Measurements from ENCODE around the gene TBRG4.
"Not testable (repeated sequence)": the region's sequence is repeated elsewhere in the genome, so short reads cannot be mapped to it uniquely, and the experiment has no call there.

Gene TBRG4

GRCh38 chr7:45116048-45116447 is 4.6 kb upstream of the TBRG4 start:
- DNase-seq (ENCODE audit: low spot score): no peak

GRCh38 chr7:45114926-45115325 is 3.4 kb upstream of the TBRG4 start:
- no peak for DNase-seq (ENCODE audit: low spot score)

- not testable (repeated sequence) for DNase-seq (ENCODE audit: low spot score)
Measured at GRCh38 chr7:45114257-45114656, 2.8 kb upstream of the TBRG4 start.

GRCh38 chr7:45112648-45113047 is 1.2 kb upstream of the TBRG4 start:
- no peak for DNase-seq (ENCODE audit: low spot score)

- no peak for DNase-seq (ENCODE audit: low spot score)
Measured at GRCh38 chr7:45108863-45109262, 2.6 kb downstream of the TBRG4 start.

GRCh38 chr7:45107356-45107755 is 4.1 kb downstream of the TBRG4 start:
- DNase-seq (ENCODE audit: low spot score): no peak

DNA sequence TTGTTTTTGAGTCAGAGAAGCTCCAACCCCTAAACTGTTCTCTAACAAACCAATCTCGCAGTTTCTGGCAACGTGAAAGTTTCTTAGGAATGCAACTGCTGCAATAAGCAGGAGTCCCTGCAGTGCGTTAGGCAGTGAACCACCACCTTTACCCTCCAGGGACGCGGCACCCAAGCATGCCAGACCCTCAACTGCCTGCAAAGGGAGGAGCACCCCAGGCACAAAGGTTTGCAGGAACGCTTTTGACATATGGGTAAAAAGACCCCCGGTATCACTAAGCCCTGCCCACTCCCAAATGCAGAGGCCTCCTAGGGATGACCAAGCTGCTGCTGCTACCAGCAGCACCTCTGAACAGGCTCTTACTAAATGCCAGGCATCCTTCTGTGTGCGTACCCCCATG is 4.7 kb downstream of the TBRG4 start:
- no peak for DNase-seq (ENCODE audit: low spot score)

DNA sequence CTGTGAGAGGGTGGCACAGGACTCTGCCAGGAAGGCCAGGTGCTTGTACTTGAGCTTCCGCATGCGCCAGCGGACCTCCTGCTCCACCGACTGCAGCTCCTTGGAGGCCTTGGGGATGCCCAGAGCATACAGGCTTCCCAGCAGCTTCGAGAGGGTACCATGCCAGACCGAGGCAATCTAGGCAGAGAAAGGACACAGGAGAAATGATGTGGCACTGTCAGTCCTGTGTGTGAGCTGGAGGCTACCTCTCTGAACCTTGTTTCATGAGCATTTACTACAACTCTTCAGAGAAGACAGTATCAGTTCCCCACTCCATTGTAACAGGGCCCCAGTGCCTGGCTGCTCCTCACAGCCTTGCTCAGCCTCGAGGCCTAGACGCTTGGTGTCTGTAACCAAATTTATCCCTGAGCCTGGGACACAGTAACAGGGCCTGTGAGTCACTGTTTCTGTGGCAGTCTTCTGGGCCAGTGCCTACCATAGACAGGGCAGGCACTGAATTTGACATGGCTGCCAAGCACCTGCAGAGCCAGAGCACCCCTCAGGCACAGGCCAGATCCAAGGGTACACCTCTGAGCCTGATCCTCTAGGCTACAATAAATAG is 5.8 kb downstream of the TBRG4 start:
- no peak for DNase-seq (ENCODE audit: low spot score)

DNA sequence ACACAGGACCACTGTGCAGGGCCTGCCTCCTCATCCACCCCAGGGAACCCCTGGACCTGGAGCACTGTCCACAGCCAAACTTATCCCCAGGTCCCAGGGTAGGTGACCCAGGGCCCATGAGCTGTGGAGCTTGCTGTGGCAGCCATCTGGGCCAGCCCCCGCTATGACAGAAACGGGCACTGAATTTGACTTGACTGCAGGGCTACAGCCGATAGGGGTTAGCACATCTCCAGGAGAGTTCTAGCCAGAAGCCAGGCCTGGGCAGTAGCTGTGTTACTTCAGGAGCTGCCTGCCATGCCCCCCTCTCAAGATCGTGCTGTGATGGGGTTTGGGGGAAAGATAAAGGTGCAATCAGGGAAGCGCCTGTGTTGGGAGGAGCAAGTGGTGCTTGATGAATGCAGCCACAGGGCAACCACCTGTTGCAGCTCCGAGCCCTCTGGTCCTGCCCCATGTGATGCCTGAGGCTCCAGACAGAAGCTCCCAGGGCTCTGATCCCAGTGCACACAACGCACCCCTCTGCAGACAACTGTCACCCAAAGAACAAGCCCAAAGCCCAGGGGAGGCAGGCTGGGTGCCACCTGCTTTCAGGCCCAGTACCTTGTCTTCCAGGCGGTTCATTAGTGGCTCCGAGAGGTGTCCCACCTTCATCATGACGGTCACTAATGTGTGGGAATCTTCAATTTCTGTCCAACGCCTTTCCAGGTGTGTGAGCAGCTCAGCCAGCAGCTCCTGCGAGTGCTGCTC is 6.5 kb downstream of the TBRG4 start:
- DNase-seq (ENCODE audit: low spot score): no peak

- no peak for DNase-seq (ENCODE audit: low spot score)
Measured at GRCh38 chr7:45103958-45104843, 7.3 kb downstream of the TBRG4 start.

DNA sequence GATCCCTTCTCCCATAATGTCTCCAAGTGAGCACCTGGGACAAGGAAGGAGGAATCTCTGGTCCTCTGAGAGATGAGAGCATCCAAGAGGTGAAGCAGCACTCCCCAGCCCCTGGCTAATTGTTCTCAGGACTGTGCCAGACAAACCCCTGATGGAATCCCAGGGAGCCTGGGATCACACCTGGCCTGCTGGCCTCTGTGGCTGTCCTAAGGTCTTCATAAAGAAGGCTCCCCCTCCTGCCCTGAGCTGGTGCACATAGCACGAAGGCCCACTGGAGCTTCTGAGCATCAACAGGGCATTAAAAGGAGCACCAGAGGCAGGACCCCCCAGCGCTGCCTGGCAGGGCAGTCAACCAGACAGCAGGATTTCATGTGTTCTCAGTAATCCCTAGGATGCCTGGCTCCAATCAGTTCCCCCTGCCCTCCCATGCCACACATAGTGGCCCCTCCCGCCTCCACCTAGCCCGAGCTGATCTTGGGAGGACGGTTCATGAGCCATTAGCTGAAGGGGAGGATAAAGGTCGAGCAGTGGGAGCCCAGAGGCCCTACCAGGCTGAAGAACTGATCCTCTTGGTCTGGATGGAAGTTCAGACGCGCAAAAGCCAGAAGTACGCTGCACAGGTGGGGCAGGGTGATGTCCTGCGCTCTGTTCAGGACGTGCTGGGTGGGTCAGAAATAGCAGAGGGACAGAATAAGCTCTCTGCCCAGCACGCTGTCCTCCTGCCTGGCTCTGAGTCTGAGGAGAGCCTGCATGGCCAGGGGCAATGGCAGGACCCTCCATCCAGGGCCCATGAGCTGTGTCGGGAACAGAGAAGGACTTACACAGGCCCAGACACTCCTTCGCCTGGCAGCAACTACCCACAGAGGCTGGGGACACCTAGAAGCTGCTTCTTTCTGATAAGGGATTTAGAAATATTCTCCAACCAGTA is 8.4 kb downstream of the TBRG4 start:
- no peak for DNase-seq (ENCODE audit: low spot score)

DNA sequence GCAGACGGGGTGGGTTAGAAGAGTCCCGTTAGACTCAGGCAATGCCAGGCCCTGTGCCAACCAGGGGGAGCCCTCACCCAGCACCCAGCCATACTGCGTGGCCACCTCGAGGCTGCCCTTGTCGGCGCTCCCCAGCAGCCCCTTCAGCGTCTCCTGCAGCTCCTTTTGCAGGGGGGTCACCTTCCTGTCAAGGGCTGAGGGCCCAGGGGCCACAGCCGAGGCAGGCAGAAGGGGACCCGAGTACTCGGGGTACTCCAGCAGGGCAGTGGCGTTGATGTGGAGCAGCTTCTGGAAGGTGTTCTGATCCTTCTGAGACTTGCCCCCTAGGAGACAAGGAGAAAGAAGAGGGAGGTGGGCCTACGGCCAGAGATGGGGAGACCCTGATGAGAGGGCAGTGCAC is 9.7 kb downstream of the TBRG4 start:
- DNase-seq (ENCODE audit: low spot score): no peak

DNA sequence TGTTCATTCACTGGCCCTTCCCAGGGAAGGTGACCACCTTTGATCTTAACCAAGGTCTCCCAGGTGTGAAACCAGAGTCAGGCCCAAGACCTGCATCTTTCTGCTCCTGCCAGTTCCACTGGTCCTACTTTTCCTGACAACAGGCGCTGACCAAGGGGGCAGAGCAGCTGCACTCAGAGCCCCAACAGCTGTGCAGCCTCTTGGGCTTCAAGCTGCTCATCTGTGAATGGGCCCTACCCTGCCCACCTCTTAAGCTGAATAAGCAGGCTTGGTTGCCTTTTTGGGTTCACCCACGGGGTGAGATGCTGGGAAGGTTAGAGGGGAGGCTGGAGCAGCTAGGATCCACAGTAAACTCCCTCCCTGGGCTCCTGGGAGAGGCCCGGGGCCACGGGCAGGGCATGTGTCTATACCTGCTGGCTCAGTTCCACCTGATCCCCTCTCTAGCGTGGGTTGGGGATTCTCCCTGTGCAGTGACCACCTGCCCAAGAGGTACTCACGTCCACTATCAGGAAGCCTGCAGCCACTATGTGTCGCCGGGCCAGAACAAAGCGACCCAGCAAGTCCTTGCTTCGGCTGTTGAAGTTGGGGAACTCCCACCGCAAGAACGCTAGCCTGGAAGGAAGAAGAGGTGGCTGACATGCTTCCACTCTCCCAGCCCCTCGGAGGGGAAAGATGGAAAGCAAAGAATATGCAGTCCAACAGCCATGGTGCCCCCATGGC is 10.6 kb downstream of the TBRG4 start:
- DNase-seq (ENCODE audit: low spot score): no peak

- no peak for DNase-seq (ENCODE audit: low spot score)
Measured at GRCh38 chr7:45099891-45100760, 11.4 kb downstream of the TBRG4 start.

DNA sequence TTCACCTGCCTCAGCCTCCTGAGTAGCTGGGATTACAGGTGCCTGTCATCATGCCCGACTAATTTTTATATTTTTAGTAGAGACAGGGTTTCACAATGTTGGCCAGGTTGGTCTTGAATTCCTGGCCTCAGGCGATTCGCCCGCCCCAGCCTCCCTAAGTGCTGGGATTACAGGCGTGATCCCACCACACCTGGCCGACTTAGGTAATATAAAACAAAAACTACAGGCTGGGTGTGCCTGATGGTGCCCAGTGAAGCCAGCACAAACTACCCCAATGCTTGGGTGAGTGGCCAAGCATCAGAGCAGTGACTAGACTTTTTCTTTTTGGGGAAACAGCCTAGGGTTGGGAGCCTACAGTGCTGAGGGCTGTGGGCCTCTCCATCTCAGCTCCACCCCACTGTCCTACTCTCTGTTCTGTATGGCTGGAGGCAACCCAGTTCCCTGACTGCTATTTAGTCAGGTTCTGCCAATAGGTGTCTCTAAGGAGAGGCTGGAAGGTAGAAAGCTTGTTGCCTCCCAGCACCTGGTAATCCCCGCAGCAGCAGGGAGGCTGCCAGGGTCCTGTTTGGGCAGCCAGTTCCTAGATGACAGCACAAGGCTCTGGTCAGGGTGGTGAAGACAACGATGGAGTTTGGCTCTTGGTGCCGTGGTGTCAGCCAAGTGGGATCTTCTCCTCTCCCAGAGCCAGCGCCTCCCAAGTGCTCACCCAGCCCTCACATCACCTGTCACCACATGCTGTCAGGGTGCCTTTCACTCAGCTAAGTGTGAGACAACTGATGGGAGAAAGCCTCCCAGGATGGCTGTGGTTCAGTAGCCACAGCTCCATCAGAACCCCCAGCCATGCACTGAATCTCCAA is 12.3 kb downstream of the TBRG4 start:
- DNase-seq (ENCODE audit: low spot score): peak; percentile 30

- peak; percentile 15 for DNase-seq (ENCODE audit: low spot score)
Measured at GRCh38 chr7:45092931-45093235, 18.6 kb downstream of the TBRG4 start.

DNA sequence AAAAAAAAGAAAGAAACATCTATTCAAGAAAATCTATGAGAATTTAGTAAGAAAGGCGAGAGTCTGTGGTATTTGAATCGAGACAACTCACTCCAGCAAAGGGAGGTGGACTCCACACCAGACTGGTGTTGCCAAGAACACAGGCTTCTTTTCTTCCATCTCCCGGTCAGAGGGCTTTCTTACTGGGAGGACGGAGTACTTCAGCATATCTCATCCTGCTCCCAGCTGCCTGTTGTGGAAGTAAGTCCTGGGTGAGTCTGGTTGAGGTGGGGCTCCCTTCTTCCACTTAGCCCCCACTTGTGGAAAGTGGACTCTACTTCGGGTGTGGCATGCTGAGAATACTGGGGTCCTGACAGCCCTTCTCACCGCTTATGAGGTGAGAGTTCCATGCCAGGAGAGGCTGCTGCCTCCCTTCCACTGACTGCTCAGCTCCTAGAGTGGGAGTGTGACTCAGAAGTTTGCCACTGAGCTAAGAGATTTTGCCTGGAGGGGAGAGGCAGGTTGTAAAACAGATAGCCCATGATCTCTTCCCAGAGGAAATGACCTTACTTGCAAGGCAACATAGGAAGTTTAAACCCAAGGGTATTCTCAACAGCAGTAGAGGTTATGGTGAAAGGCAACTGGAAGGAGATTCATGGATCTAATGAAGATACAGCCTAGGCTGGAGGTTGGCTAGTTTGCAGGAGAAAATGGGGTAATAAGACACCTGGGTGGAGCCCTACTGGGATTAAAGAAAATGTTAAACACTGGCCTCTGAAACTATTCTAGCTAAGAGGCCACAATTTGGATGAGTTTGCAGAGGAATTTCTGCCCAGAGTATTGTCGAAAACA is 19.2 kb downstream of the TBRG4 start:
- peak; percentile 32 for DNase-seq (ENCODE audit: low spot score)

DNA sequence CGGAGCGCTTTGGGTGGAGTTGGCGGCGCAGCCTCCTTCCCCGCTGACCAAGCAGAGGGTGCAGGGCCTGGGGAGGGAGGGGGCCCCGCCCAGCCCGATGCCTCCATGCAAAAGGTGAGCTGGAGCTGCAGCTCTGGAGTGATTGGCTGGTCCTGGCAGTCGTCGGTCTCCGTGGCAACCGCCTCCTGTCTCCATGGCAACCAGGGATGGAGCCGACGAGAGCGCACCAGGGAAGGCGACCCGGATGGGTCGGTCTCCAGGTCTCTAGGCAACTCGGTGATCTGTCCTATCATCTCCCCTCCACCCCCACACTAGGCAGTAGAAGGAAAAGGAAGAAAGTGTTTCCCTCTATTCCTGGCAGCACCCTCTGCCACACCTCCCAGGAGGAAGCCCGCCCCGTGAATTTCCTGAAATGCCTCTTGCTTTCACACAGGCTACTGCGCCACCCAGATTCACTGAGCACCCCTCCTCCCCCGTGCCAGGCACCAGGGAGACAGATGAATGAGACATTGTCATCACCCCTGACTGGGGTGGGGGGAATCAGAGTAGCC is 22.1 kb downstream of the TBRG4 start:
- DNase-seq (ENCODE audit: low spot score): peak; percentile 98
